Fibroblast of the aortic adventitia (primary cell): Measurements from ENCODE around the gene PADI2. TPM values are rescaled to one million over a fixed set of nuclear protein-coding genes. Genes with fewer than 3 reads are reported as not detected.
A peak's percentile ranks its signal among the peaks of the same experiment; 100 is the strongest.

Source experiments
- DNase-seq: peaks from one replicate; pipeline ENCODE4 v3.0.0-alpha.2; 2010; ENCODE audit warnings: low read depth
- H3K4me3 ChIP-seq: 2 replicates; pipeline ENCODE4 v1.5.1; 2011; ENCODE audit warnings: low read depth, mild to moderate bottlenecking, control low read depth, low read length, moderate library complexity
- CTCF ChIP-seq: IDR thresholded peaks from 2 replicates; pipeline ENCODE4 v1.5.1; 2011; ENCODE audit warnings: mild to moderate bottlenecking, low read length, control low read depth, inconsistent platforms; ENCODE audit not compliant: insufficient read depth
- total RNA-seq: library from RNA; depleted of rRNA; stranded (reverse); fragments of >200 nt; gene quantifications from 2 replicates; pipeline ENCODE4 v1.2.3, GENCODE V29; 2012; ENCODE audit warnings: low replicate concordance

PADI2 gene
- total RNA-seq, 1 donor: 0.09 TPM

GRCh38 chr1:17080085-17080759, 39.0 kb downstream of the PADI2 start:
- no peak overlapping the region for H3K4me3 ChIP-seq
- TF ChIP-seq CTCF: no peak
- no peak for DNase-seq

- H3K4me3 ChIP-seq: no peak overlapping the region
- no peak for DNase-seq
- no peak for TF ChIP-seq CTCF
Measured at GRCh38 chr1:17078991-17079868, 40.0 kb downstream of the PADI2 start.

- H3K4me3 ChIP-seq: no peak overlapping the region
- no peak for DNase-seq
- TF ChIP-seq CTCF: peak; percentile 42
Measured at GRCh38 chr1:17075470-17076255, 43.6 kb downstream of the PADI2 start.

GRCh38 chr1:17071794-17072193, 47.5 kb downstream of the PADI2 start:
- no peak for DNase-seq
- TF ChIP-seq CTCF: no peak
- no peak overlapping the region for H3K4me3 ChIP-seq

GRCh38 chr1:17070163-17070525, 49.1 kb downstream of the PADI2 start:
- no peak for TF ChIP-seq CTCF
- no peak for DNase-seq
- no peak overlapping the region for H3K4me3 ChIP-seq

GRCh38 chr1:17069452-17070162, 49.6 kb downstream of the PADI2 start:
- TF ChIP-seq CTCF: no peak
- no peak for DNase-seq
- no peak overlapping the region for H3K4me3 ChIP-seq
